K562 (cell line): ENCODE data around the gene SYNJ2. TPM values are rescaled to one million over a fixed set of nuclear protein-coding genes. Genes with fewer than 3 reads are reported as not detected.

Source experiments
- CBFA2T2 ChIP-seq: fragments of 450-650 bp; conservative IDR thresholded peaks from 2 replicates; pipeline ENCODE4 v1.6.1; 2017; ENCODE audit warnings: mild to moderate bottlenecking
- CHD4 ChIP-seq: fragments of 200-600 bp; sonication (generic); IDR thresholded peaks from 3 replicates; pipeline ENCODE4 v1.6.1; 2012; ENCODE audit warnings: low read depth, mild to moderate bottlenecking, mixed read lengths, low read length, inconsistent platforms; ENCODE audit not compliant: insufficient read depth, insufficient replicate concordance, poor library complexity, severe bottlenecking
- EP400 ChIP-seq: fragments of 450-650 bp; IDR thresholded peaks from 2 replicates; pipeline ENCODE4 v1.6.1; 2017; ENCODE audit warnings: antibody characterized with exemption, mild to moderate bottlenecking, moderate library complexity
- FOXA1 ChIP-seq: fragments of 450-650 bp; IDR thresholded peaks from 2 replicates; pipeline ENCODE4 v1.6.1; 2016; ENCODE audit warnings: mild to moderate bottlenecking, borderline replicate concordance
- HDAC6 ChIP-seq: IDR thresholded peaks from 2 replicates; pipeline ENCODE4 v1.6.1; 2012; ENCODE audit warnings: low read depth, mild to moderate bottlenecking, control low read depth, inconsistent platforms, low read length, moderate library complexity
- HIVEP1 ChIP-seq: fragments of 250-450 bp; sonication (Bioruptor Pico); IDR thresholded peaks from 2 replicates; pipeline ENCODE4 v1.4.0; 2020; ENCODE audit warnings: mild to moderate bottlenecking
- JUN ChIP-seq, 2 experiments: sonication (generic) in 1 of 2; formaldehyde crosslinking in 1 of 2; IDR thresholded peaks; 2 replicates each; pipeline versions ENCODE4 v1.6.1 to v1.8.0; 2012 to 2022; ENCODE audit warnings: borderline replicate concordance in 2 of 2, mild to moderate bottlenecking in 2 of 2, improper control_type of control experiment in 1 of 2, low read depth in 1 of 2, low read length in 1 of 2, missing genetic modification reagents in 1 of 2
- KLF10 ChIP-seq: fragments of 250-450 bp; sonication (Bioruptor Pico); IDR thresholded peaks from 2 replicates; pipeline ENCODE4 v1.6.1; 2021; ENCODE audit warnings: matching md5 sums
- NFIC ChIP-seq: fragments of 450-650 bp; IDR thresholded peaks from 2 replicates; pipeline ENCODE4 v1.6.1; 2017; ENCODE audit warnings: mild to moderate bottlenecking, inconsistent platforms
- SNRNP70 ChIP-seq: fragments of 200-400 bp; formaldehyde crosslinking; optimal IDR thresholded peaks from 2 replicates; pipeline ENCODE3; 2017; ENCODE audit warnings: low read depth, low read length
- SOX6 ChIP-seq: fragments of 450-650 bp; IDR thresholded peaks from 2 replicates; pipeline ENCODE4 v1.6.1; 2014; ENCODE audit warnings: mild to moderate bottlenecking
- STAT5B ChIP-seq: fragments of 250-450 bp; sonication (Bioruptor Pico); IDR thresholded peaks from 2 replicates; pipeline ENCODE4 v1.8.0; 2021; ENCODE audit warnings: mild to moderate bottlenecking, inconsistent platforms
- TCF7 ChIP-seq: sonication (generic); IDR thresholded peaks from 2 replicates; pipeline ENCODE4 v1.6.1; 2016; ENCODE audit warnings: antibody characterized with exemption, borderline replicate concordance
- WHSC1 ChIP-seq: IDR thresholded peaks from one replicate; pipeline ENCODE4 v1.6.1; 2012; ENCODE audit warnings: low read length, control low read depth, inconsistent platforms
- ZNF143 ChIP-seq: sonication (generic); formaldehyde crosslinking; IDR thresholded peaks from 2 replicates; pipeline ENCODE4 v1.9.0; 2022; ENCODE audit warnings: mild to moderate bottlenecking, missing genetic modification reagents
- ZNF644 ChIP-seq: fragments of 200-800 bp; sonication (Bioruptor generic); IDR thresholded peaks from 2 replicates; pipeline ENCODE4 v1.6.1; 2016; ENCODE audit warnings: low read depth, missing genetic modification characterization, missing compliant biosample characterization
- ZNF699 ChIP-seq: fragments of 250-450 bp; sonication (Bioruptor Pico); IDR thresholded peaks from 2 replicates; pipeline ENCODE4 v1.8.0; 2021; ENCODE audit warnings: mild to moderate bottlenecking, moderate library complexity; ENCODE audit not compliant: insufficient replicate concordance
- polyA plus RNA-seq, 8 experiments: library from polyadenylated mRNA; depleted of rRNA in 4 of 8; stranded (reverse) in 5 of 8; unstranded in 3 of 8; fragments of >200 nt; fragmentation: Nextera tagmentation in 2 of 8; fragmentation: Illumina TruSeq in 1 of 8; extraction: Ambion mirVana in 2 of 8; extraction: Trizol in 1 of 8; gene quantifications; 2 replicates each; pipeline versions ENCODE4 v1.2.1 to v1.2.3, GENCODE V29; 2011 to 2014; ENCODE audit warnings: inconsistent platforms in 1 of 8, missing spikeins in 1 of 8
- total RNA-seq, 7 experiments: library from RNA; depleted of rRNA in 6 of 7; stranded (reverse); fragments of >200 nt in 6 of 7; fragmentation: Illumina TruSeq in 2 of 7; extraction: Trizol in 2 of 7; gene quantifications; 2 replicates each; pipeline versions ENCODE4 v1.2.1 to v1.2.3, GENCODE V29; 2011 to 2021; ENCODE audit warnings: low replicate concordance in 1 of 7
- TF ChIP-seq, protein P1 (sequence below): fragments of 200-600 bp; sonication (generic); IDR thresholded peaks from one replicate; pipeline ENCODE4 v1.6.1; 2012; ENCODE audit warnings: mild to moderate bottlenecking, low read depth, low read length, inconsistent platforms

Gene SYNJ2
- total and polyA plus RNA-seq, 9 of the 15 experiments (the other 6 are each of a cell fraction or from before 2014, with no cell fraction given), result 3.0 to 27.7 (median 17.8) TPM

DNA sequence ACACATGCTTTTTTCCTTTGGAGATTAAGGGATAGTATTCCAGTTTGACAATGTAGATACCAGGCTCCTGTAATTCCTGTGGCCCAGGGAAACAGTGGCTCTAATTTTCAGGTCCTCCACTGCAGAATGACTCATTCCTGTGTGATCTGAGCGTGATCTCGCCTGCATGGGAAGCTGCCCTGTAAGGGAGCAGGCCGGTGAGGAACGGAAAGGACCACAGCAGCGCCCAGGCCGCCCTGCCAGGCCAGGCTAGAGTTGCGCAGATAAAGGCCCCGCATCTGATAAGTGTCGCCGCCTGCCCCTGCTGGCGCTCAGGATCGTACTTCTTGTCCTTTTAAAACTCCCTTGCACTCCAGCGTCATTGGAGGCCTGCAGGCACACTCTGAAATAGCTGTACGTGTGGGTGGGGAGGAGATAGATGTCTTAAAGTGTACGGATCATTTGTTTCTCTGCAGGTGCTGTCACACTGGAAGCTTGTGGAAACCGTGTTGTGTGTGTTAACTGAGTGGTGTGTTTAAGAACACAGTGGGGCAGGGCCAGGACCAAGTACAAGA, 60.7 kb downstream of the SYNJ2 start (continued):
- TF ChIP-seq, protein P1, sequence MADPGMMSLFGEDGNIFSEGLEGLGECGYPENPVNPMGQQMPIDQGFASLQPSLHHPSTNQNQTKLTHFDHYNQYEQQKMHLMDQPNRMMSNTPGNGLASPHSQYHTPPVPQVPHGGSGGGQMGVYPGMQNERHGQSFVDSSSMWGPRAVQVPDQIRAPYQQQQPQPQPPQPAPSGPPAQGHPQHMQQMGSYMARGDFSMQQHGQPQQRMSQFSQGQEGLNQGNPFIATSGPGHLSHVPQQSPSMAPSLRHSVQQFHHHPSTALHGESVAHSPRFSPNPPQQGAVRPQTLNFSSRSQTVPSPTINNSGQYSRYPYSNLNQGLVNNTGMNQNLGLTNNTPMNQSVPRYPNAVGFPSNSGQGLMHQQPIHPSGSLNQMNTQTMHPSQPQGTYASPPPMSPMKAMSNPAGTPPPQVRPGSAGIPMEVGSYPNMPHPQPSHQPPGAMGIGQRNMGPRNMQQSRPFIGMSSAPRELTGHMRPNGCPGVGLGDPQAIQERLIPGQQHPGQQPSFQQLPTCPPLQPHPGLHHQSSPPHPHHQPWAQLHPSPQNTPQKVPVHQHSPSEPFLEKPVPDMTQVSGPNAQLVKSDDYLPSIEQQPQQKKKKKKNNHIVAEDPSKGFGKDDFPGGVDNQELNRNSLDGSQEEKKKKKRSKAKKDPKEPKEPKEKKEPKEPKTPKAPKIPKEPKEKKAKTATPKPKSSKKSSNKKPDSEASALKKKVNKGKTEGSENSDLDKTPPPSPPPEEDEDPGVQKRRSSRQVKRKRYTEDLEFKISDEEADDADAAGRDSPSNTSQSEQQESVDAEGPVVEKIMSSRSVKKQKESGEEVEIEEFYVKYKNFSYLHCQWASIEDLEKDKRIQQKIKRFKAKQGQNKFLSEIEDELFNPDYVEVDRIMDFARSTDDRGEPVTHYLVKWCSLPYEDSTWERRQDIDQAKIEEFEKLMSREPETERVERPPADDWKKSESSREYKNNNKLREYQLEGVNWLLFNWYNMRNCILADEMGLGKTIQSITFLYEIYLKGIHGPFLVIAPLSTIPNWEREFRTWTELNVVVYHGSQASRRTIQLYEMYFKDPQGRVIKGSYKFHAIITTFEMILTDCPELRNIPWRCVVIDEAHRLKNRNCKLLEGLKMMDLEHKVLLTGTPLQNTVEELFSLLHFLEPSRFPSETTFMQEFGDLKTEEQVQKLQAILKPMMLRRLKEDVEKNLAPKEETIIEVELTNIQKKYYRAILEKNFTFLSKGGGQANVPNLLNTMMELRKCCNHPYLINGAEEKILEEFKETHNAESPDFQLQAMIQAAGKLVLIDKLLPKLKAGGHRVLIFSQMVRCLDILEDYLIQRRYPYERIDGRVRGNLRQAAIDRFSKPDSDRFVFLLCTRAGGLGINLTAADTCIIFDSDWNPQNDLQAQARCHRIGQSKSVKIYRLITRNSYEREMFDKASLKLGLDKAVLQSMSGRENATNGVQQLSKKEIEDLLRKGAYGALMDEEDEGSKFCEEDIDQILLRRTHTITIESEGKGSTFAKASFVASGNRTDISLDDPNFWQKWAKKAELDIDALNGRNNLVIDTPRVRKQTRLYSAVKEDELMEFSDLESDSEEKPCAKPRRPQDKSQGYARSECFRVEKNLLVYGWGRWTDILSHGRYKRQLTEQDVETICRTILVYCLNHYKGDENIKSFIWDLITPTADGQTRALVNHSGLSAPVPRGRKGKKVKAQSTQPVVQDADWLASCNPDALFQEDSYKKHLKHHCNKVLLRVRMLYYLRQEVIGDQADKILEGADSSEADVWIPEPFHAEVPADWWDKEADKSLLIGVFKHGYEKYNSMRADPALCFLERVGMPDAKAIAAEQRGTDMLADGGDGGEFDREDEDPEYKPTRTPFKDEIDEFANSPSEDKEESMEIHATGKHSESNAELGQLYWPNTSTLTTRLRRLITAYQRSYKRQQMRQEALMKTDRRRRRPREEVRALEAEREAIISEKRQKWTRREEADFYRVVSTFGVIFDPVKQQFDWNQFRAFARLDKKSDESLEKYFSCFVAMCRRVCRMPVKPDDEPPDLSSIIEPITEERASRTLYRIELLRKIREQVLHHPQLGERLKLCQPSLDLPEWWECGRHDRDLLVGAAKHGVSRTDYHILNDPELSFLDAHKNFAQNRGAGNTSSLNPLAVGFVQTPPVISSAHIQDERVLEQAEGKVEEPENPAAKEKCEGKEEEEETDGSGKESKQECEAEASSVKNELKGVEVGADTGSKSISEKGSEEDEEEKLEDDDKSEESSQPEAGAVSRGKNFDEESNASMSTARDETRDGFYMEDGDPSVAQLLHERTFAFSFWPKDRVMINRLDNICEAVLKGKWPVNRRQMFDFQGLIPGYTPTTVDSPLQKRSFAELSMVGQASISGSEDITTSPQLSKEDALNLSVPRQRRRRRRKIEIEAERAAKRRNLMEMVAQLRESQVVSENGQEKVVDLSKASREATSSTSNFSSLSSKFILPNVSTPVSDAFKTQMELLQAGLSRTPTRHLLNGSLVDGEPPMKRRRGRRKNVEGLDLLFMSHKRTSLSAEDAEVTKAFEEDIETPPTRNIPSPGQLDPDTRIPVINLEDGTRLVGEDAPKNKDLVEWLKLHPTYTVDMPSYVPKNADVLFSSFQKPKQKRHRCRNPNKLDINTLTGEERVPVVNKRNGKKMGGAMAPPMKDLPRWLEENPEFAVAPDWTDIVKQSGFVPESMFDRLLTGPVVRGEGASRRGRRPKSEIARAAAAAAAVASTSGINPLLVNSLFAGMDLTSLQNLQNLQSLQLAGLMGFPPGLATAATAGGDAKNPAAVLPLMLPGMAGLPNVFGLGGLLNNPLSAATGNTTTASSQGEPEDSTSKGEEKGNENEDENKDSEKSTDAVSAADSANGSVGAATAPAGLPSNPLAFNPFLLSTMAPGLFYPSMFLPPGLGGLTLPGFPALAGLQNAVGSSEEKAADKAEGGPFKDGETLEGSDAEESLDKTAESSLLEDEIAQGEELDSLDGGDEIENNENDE, result no peak
- TF ChIP-seq EP400, result no peak
- no peak for TF ChIP-seq NFIC
- TF ChIP-seq JUN (IDR thresholded peaks at IDR 0.05; ENCODE audit: borderline replicate concordance, low read depth, low read length), result peak; percentile 94
- TF ChIP-seq JUN (CRISPR knock-in tag; IDR thresholded peaks at IDR 0.05; ENCODE audit: borderline replicate concordance), result peak; percentile 19; the same call in 1 of the 2 replicates
- TF ChIP-seq ZNF143 (CRISPR knock-in tag), result no peak
- TF ChIP-seq HDAC6, result no peak
- TF ChIP-seq FOXA1, result no peak
- TF ChIP-seq TCF7, result no peak
- TF ChIP-seq STAT5B (CRISPR knock-in tag), result no peak
- no peak for TF ChIP-seq CHD4
- no peak for TF ChIP-seq ZNF699 (CRISPR knock-in tag)
- TF ChIP-seq SOX6, result peak; percentile 83
- no peak for TF ChIP-seq SNRNP70
- no peak for TF ChIP-seq KLF10
- no peak for TF ChIP-seq CBFA2T2
- TF ChIP-seq WHSC1, result no peak
- no peak for TF ChIP-seq HIVEP1 (CRISPR knock-in tag)
- TF ChIP-seq ZNF644 (tag), result peak; percentile 64; the same call in 1 of the 2 replicates
